Heart left ventricle (tissue), 16 donors: ENCODE measurements around the gene LRRC55. TPM values are rescaled to one million over a fixed set of nuclear protein-coding genes. Genes with fewer than 3 reads are reported as not detected.

Source experiments
- ATAC-seq, 4 donors: fragments of 200-7000 bp; cut with Tn5 transposase; one replicate each; pipeline ENCODE4 v1.9.1; 2020 to 2022; ENCODE audit warnings: moderate library complexity in 4 of 4, mild to moderate bottlenecking in 3 of 4, moderate number of reproducible peaks in 1 of 4
- DNase-seq, 5 donors: peaks; one replicate each; pipeline ENCODE4 v3.0.0-alpha.2; 2020
- H3K27ac ChIP-seq, 12 donors: fragments of 200-600 bp; sonication (generic) in 4 of 12; one replicate each; pipeline versions ENCODE4 v1.5.0 to v1.8.0; 2016 to 2022; ENCODE audit warnings: mild to moderate bottlenecking in 2 of 12
- H3K27me3 ChIP-seq, 9 donors: fragments of 200-600 bp; sonication (generic) in 2 of 9; one replicate each; pipeline versions ENCODE4 v1.5.1 to v1.8.0; 2016 to 2022; ENCODE audit warnings: mild to moderate bottlenecking in 3 of 9
- H3K36me3 ChIP-seq, 9 donors: fragments of 200-600 bp; sonication (generic) in 2 of 9; one replicate each; pipeline versions ENCODE4 v1.5.0 to v1.8.0; 2018 to 2022; ENCODE audit warnings: mild to moderate bottlenecking in 2 of 9
- H3K4me1 ChIP-seq, 12 donors: fragments of 200-600 bp; sonication (generic) in 4 of 12; one replicate each; pipeline versions ENCODE4 v1.5.0 to v1.8.0; 2016 to 2022; ENCODE audit warnings: mild to moderate bottlenecking in 3 of 12
- H3K4me3 ChIP-seq, 12 donors: fragments of 200-600 bp; sonication (generic) in 4 of 12; one replicate each; pipeline versions ENCODE4 v1.5.0 to v1.8.0; 2017 to 2022; ENCODE audit warnings: mild to moderate bottlenecking in 9 of 12, moderate library complexity in 4 of 12
- H3K9me3 ChIP-seq, 12 donors: fragments of 200-600 bp; sonication (generic) in 4 of 12; one replicate each; pipeline versions ENCODE4 v1.5.0 to v1.8.0; 2016 to 2022; ENCODE audit warnings: mild to moderate bottlenecking in 1 of 12
- POLR2A ChIP-seq, 2 donors: fragments of 450-650 bp; IDR thresholded peaks; one replicate each; pipeline ENCODE4 v1.6.1; 2017; ENCODE audit warnings: antibody characterized with exemption in 2 of 2, mild to moderate bottlenecking in 2 of 2, moderate library complexity in 2 of 2
- WGBS, 4 donors: extraction: QIAGEN DNeasy Blood & Tissue Kit in 2 of 4; methylation state at CpG; one replicate each; pipeline versions ENCODE4 v1.1.5 to v1.1.7; 2013 to 2018; 5-methylcytosine and 5-hydroxymethylcytosine counted together
- intact Hi-C, 10 donors: fragments of 100-400 bp; cut with DNase I; formaldehyde crosslinking; loops; one replicate each; pipeline versions ENCODE4 v1.11.1 to v1.14.2; 2022
- polyA plus RNA-seq, 2 donors: library from polyadenylated mRNA; stranded (reverse); fragments of 200-250 nt; gene quantifications; one replicate each; pipeline ENCODE4 v1.2.3, GENCODE V29; 2013
- total RNA-seq, 9 donors: library from RNA; depleted of rRNA in 2 of 9; stranded (reverse); fragments of >200 nt in 2 of 9; fragmentation: NEBNext Ultra II Directional in 3 of 9; extraction: Animal tissue kit (Norgen Biotek cat#: 25700) in 3 of 9; gene quantifications; one replicate each; pipeline versions ENCODE4 v1.1.0 to v1.2.4, GENCODE V29; 2016 to 2023
- TF ChIP-seq, protein P1 (sequence below), 12 donors: fragments of 200-600 bp; sonication (generic) in 4 of 12; IDR thresholded peaks; one replicate each; pipeline versions ENCODE4 v1.5.0 to v1.8.0; 2018 to 2022; ENCODE audit warnings: antibody characterized with exemption in 12 of 12, mild to moderate bottlenecking in 5 of 12
- donor health status: ischemic (EF 13 %, LVEDD 7.1; RV severe dilation, severe dysfunction).
- donor health status: healthy with polysubstance abuse.
- donor health status: DM: no; HTN: yes; CAD: no.
- donor health status: DM: no; HTN: no; CAD: no.
- donor health status: ischemic (EF 25% LVEDD 6.9; RV normal size, moderate dysfunction).
- donor health status: ischemic (EF 25% LVEDD 5.7; RV mildly dilated, moderate dysfunction).
- donor health status: healthy.
- donor health status: DM: yes; HTN: yes; CAD: no.
- donor health status: ischemic (EF 35%, LVEDD 5.7; RV mildly dilated, moderate dysfunction).
- donor health status: nonischemic (EF 11% LVEDD 7.7; RV severe dilation, severe dysfunction).
- donor health status: DM: yes; HTN: yes; CAD: no.
- donor health status: PGD.
- donor health status: ischemic (EF 29% LVEDD 5.4; RV normal size, mild dysfunction).
- donor health status: nonischemic (EF 23%, LVEDD 6.1; RV moderate dilation, normal function).

LRRC55 gene
- total and polyA plus RNA-seq, 11 donors = 0.07 to 1.1 (median 0.26) TPM; not detected in 3

DNA sequence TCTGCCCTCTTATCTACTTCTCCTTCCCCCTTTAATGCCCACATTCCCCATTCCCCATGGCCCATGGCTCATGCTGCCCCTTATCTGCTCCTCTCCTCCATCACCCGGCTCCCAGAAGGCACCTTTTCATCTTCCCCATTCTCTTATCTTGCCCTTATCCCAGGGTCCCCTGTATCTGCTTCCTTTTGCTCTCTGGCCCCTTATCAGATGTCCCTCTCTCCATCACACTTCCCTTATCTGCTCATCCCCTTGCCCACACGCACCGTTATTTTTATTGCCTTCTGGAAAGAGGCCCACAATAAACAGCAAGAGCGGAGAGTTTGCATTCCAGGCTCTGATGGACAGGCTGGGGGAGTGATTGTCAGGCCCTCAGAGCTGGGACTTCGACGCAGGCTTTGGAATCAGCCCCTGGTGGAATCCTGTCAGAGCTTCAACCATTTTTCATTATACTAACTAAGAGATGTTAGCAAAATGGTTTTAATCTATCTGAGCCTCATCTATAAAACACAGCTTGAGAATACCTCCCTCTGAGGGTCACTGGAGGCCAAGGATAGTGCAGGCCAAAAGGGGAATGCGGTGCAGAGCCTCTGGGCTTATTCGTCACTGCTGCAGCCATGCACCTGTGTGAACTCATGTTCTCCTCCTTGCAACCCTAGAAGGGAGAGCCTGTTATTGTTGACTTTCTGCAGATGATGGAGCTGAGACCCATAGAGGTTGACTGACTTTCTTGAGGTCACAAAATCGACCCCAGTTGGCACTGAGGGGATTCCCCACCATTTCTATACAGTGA lies 37.0 kb upstream of the LRRC55 start:
- ATAC-seq (no peak), DNase-seq (no peak)
- H3K27me3 ChIP-seq = no peaks in the 10 kb centered on the region
- WGBS, 4 donors = 44 to 51% (median 50%) methylated on average over 8 to 9 of the region's 9 CpGs
- no peaks in the 10 kb centered on the region for H3K4me1 ChIP-seq
- H3K27ac ChIP-seq = no peak overlapping the region
- intact Hi-C loops = loop anchor here in 1 of 10 donors (10.0 kb wide), 1 partner anchor 300 kb away; no protein-coding TSS in a partner anchor
- no peak overlapping the region for H3K4me3 ChIP-seq
- TF ChIP-seq, protein P1, sequence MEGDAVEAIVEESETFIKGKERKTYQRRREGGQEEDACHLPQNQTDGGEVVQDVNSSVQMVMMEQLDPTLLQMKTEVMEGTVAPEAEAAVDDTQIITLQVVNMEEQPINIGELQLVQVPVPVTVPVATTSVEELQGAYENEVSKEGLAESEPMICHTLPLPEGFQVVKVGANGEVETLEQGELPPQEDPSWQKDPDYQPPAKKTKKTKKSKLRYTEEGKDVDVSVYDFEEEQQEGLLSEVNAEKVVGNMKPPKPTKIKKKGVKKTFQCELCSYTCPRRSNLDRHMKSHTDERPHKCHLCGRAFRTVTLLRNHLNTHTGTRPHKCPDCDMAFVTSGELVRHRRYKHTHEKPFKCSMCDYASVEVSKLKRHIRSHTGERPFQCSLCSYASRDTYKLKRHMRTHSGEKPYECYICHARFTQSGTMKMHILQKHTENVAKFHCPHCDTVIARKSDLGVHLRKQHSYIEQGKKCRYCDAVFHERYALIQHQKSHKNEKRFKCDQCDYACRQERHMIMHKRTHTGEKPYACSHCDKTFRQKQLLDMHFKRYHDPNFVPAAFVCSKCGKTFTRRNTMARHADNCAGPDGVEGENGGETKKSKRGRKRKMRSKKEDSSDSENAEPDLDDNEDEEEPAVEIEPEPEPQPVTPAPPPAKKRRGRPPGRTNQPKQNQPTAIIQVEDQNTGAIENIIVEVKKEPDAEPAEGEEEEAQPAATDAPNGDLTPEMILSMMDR (IDR thresholded peaks at IDR 0.05) = no peak
- no peak for TF ChIP-seq POLR2A (IDR thresholded peaks at IDR 0.05)
- no peaks in the 10 kb centered on the region for H3K9me3 ChIP-seq
- no peaks in the 10 kb centered on the region for H3K36me3 ChIP-seq

GRCh38 chr11:57146301-57146700 lies 35.5 kb upstream of the LRRC55 start:
- intact Hi-C loops = loop anchor here in 1 of 10 donors (10.0 kb wide), 1 partner anchor 302 kb away; no protein-coding TSS in a partner anchor
- 81 to 98% (median 93%) methylated on average over 3 of the region's 3 CpGs for WGBS, 4 donors
- peaks cover 0 to 11% (median 0%) of the 10 kb centered on the region in 12 donors for H3K4me1 ChIP-seq
- no peak overlapping the region for H3K4me3 ChIP-seq
- TF ChIP-seq POLR2A (IDR thresholded peaks at IDR 0.05) = no peak
- TF ChIP-seq, protein P1 (IDR thresholded peaks at IDR 0.05) = no peak
- no peaks in the 10 kb centered on the region for H3K9me3 ChIP-seq
- no peaks in the 10 kb centered on the region for H3K27me3 ChIP-seq
- H3K27ac ChIP-seq = no peak overlapping the region
- H3K36me3 ChIP-seq = no peaks in the 10 kb centered on the region
- ATAC-seq (no peak), DNase-seq (no peak)

DNA sequence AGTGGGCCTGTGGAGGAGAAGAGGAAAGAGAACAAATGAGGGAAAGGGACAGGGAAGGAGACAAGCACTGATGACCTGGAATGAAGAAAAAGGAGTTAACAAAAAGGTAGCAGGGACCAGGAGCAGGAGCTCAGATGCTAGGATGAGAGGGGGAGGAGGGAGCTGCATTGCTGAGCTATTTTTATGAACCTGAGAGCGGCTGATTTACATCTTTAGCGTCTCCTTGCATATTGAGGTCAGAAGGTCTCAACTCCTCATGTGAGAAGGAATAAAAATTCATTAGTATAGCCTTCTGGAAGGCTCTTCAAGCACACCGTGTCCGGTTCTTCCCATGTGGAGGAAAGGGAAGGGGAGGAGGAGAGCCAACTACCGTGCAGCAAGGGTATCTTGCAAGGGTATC lies 33.1 kb upstream of the LRRC55 start:
- Histone ChIP-seq H3K27me3 (no peaks in the 10 kb centered on the region), H3K9me3 (no peaks in the 10 kb centered on the region), H3K27ac (no peak overlapping the region), H3K4me3 (no peak overlapping the region), H3K4me1 (peaks cover 0 to 11% (median 0%) of the 10 kb centered on the region in 12 donors), H3K36me3 (no peaks in the 10 kb centered on the region)
- ATAC-seq (no peak), DNase-seq (no peak)
- 37 to 40% (median 39%) methylated on average over 5 of the region's 5 CpGs for WGBS, 4 donors
- intact Hi-C loops = loop anchor here in 1 of 10 donors (10.0 kb wide), 1 partner anchor 304 kb away; no protein-coding TSS in a partner anchor
- TF ChIP-seq, protein P1 (IDR thresholded peaks at IDR 0.05) = no peak
- TF ChIP-seq POLR2A (IDR thresholded peaks at IDR 0.05) = no peak

- no peak for TF ChIP-seq POLR2A (IDR thresholded peaks at IDR 0.05)
- TF ChIP-seq, protein P1 (IDR thresholded peaks at IDR 0.05) = no peak
- Histone ChIP-seq H3K27me3 (no peaks in the 10 kb centered on the region), H3K4me1 (peaks cover 0 to 11% (median 0%) of the 10 kb centered on the region in 12 donors), H3K4me3 (no peak overlapping the region), H3K36me3 (no peaks in the 10 kb centered on the region), H3K9me3 (no peaks in the 10 kb centered on the region), H3K27ac (no peak overlapping the region)
- intact Hi-C loops = loop anchor here in 1 of 10 donors (5.0 kb wide), 1 partner anchor 52 kb away; no protein-coding TSS in a partner anchor
- ATAC-seq (peak in 1 of 4 donors; percentile 24), DNase-seq (no peak)
- 17 to 26% (median 19%) methylated on average over 4 of the region's 4 CpGs for WGBS, 4 donors
Observed at GRCh38 chr11:57150454-57150917, 31.3 kb upstream of the LRRC55 start.
